GM10847 (cell line): Measurements from ENCODE around the gene FOXJ3.

Experiments
- POLR2A ChIP-seq: IDR thresholded peaks from 2 replicates; pipeline ENCODE4 v1.6.1; 2011; ENCODE audit not compliant: insufficient read length; ENCODE audit errors: extremely low read depth

The FOXJ3 gene

DNA sequence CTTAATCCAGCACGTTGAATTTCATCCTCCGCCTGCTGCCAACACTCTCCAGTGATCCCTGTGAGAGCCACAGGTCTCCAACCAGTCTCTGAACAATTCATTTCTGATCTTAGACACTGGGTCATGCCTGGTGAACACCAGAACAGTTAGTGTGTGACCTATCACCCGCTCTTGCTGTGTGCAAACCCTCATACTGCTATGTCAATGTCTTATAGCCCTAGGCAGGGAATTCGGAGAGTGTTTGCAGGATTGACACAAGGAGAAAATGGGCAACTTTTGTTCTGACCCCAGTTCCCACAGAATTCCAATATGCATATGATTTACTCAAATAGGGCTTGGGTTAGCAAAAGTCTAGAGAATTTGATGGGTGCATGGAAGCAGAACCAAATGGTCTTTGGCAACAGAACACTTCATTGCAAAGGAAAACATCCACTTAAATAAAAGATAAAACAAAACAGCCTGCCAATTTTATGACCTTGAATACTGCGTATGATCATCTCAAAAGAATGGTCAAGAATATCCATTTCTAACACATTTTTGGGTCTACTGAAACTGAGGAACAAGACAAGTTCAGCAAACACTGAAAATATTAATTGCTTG lies 204.9 kb downstream of the FOXJ3 start:
- TF ChIP-seq POLR2A: no peak

DNA sequence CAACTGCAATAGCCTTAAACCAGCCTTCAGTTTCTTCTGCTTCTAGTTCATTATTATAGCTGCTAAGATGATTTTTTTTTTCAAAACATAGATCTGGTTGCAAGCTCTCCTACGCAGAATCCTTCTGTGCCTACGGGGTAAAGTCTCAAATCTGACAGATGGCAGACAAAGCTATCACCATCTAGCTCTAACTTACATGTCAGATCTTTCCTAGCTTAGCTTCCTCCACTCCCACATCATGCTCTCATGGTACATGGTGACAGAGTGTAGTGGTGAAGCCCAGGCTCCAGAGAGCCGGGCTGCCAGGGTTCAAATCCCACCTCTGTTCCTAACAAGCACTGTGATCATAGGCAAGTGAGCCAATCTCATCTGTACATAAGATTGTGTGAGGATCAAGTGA lies 206.1 kb downstream of the FOXJ3 start:
- no peak for TF ChIP-seq POLR2A

DNA sequence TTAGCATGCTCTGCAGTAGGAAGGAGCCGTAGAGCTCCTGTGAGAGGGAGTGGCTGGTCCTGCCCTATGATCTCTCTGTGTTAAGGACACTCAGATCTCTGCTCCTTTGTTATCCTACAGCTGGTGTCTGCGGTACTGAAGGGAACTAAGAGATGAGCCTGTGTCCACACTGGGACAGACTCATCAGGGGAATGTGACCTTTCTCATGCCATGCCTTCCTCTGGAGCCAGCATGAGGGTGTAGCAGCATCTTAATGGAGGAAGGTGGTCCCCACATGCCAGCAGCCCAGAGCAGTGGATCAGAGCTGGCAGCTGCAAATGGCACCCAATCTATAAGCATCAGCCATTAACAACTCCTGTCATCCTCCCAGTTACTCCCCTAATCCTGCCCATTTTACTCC lies 206.5 kb downstream of the FOXJ3 start:
- TF ChIP-seq POLR2A: no peak

DNA sequence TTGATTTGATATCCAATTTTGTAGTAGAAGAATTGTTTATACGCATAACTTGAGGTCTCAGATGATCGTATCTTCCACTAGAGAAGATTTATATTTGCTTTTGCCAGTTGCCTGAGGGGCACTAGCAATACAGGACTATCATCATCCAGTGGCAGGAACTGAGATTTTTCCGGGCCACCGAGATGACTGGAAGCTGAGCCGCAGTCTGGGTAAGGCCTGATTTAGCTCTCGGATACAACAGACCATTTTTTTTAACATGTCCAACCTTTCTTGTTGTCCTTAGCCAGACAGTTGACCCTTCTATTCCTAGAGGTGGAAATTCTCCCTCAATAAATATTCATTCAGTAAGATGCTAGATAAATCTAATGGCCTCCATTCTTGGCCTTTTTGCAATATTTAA lies 207.3 kb downstream of the FOXJ3 start:
- no peak for TF ChIP-seq POLR2A
